Glutamatergic neuron (in vitro differentiated cells): ENCODE measurements around the gene IFITM2. TPM values are rescaled to one million over a fixed set of nuclear protein-coding genes. Genes with fewer than 3 reads are reported as not detected.
"Not testable (repeated sequence)": the region's sequence is repeated elsewhere in the genome, so short reads cannot be mapped to it uniquely, and the experiment has no call there.

Experiments used
- DNase-seq: peaks from one replicate; pipeline ENCODE4 v3.0.0; 2022
- H3K27ac Mint-ChIP-seq: one replicate; pipeline ENCODE4 v1.8.0; 2020; ENCODE audit warnings: mild to moderate bottlenecking, mixed read lengths, inconsistent platforms; ENCODE audit not compliant: unreplicated experiment
- H3K27me3 Mint-ChIP-seq: one replicate; pipeline ENCODE4 v1.8.0; 2020; ENCODE audit warnings: mild to moderate bottlenecking, moderate library complexity, mixed read lengths, inconsistent platforms; ENCODE audit not compliant: unreplicated experiment
- H3K36me3 Mint-ChIP-seq: one replicate; pipeline ENCODE4 v1.8.0; 2020; ENCODE audit warnings: mild to moderate bottlenecking, mixed read lengths, inconsistent platforms; ENCODE audit not compliant: unreplicated experiment
- H3K4me1 Mint-ChIP-seq: one replicate; pipeline ENCODE4 v1.8.0; 2020; ENCODE audit warnings: mild to moderate bottlenecking, low read depth, mixed read lengths, inconsistent platforms; ENCODE audit not compliant: unreplicated experiment
- H3K4me3 Mint-ChIP-seq: one replicate; pipeline ENCODE4 v1.8.0; 2020; ENCODE audit warnings: mild to moderate bottlenecking, mixed read lengths, inconsistent platforms; ENCODE audit not compliant: unreplicated experiment
- H3K9me3 Mint-ChIP-seq: one replicate; pipeline ENCODE4 v1.8.0; 2020; ENCODE audit warnings: mild to moderate bottlenecking, moderate library complexity, mixed read lengths, inconsistent platforms; ENCODE audit not compliant: unreplicated experiment
- CTCF ChIP-seq: fragments of 200-600 bp; sonication (generic); IDR thresholded peaks from one replicate; pipeline ENCODE4 v1.5.0; 2021; ENCODE audit not compliant: partially characterized antibody, unreplicated experiment
- total RNA-seq: library from RNA; stranded (reverse); fragmentation: NEBNext Ultra II Directional; extraction: Animal tissue kit (Norgen Biotek cat#: 25700); gene quantifications from one replicate; pipeline ENCODE4 v1.2.1, GENCODE V29; 2021; ENCODE audit not compliant: unreplicated experiment

IFITM2 gene
- total RNA-seq, 1 donor from 2014 or later = 2.5 TPM

GRCh38 chr11:340539-341512 lies 33.2 kb downstream of the IFITM2 start:
- Mint-ChIP-seq H3K27me3 (peaks cover 1% of the 10 kb centered on the region), H3K36me3 (no peaks in the 10 kb centered on the region), H3K9me3 (no peaks in the 10 kb centered on the region), H3K4me1 (peaks cover 2% of the 10 kb centered on the region), H3K4me3 (no peak overlapping the region), H3K27ac (no peak overlapping the region)
- no peak for TF ChIP-seq CTCF
- DNase-seq = no peak

- peaks cover 2% of the 10 kb centered on the region for H3K4me1 Mint-ChIP-seq
- no peak overlapping the region for H3K4me3 Mint-ChIP-seq
- H3K27ac Mint-ChIP-seq = no peak overlapping the region
- no peaks in the 10 kb centered on the region for H3K36me3 Mint-ChIP-seq
- no peak for TF ChIP-seq CTCF
- no peak for DNase-seq
- no peaks in the 10 kb centered on the region for H3K9me3 Mint-ChIP-seq
- H3K27me3 Mint-ChIP-seq = peaks cover 1% of the 10 kb centered on the region
These were observed 34.7 kb downstream of the IFITM2 start for GRCh38 chr11:342328-342727.

- Mint-ChIP-seq H3K27ac (no peak overlapping the region), H3K36me3 (no peaks in the 10 kb centered on the region), H3K4me3 (no peak overlapping the region), H3K9me3 (no peaks in the 10 kb centered on the region), H3K4me1 (peaks cover 2% of the 10 kb centered on the region), H3K27me3 (peaks cover 1% of the 10 kb centered on the region)
- no peak for TF ChIP-seq CTCF
- no peak for DNase-seq
These were observed 37.4 kb downstream of the IFITM2 start for GRCh38 chr11:344836-345578.

- no peak for DNase-seq
- H3K9me3 Mint-ChIP-seq = no peaks in the 10 kb centered on the region
- H3K4me1 Mint-ChIP-seq = no peaks in the 10 kb centered on the region
- H3K36me3 Mint-ChIP-seq = no peaks in the 10 kb centered on the region
- no peak overlapping the region for H3K27ac Mint-ChIP-seq
- H3K4me3 Mint-ChIP-seq = no peak overlapping the region
- no peak for TF ChIP-seq CTCF
- H3K27me3 Mint-ChIP-seq = peaks cover 1% of the 10 kb centered on the region
These were observed 38.9 kb downstream of the IFITM2 start for GRCh38 chr11:346529-346928.

GRCh38 chr11:349270-349954 lies 41.8 kb downstream of the IFITM2 start:
- not testable (repeated sequence) for H3K27me3 Mint-ChIP-seq, H3K4me3 Mint-ChIP-seq, H3K27ac Mint-ChIP-seq, H3K9me3 Mint-ChIP-seq, H3K4me1 Mint-ChIP-seq, H3K36me3 Mint-ChIP-seq, DNase-seq

GRCh38 chr11:350033-350722 lies 42.6 kb downstream of the IFITM2 start:
- H3K27ac Mint-ChIP-seq, H3K9me3 Mint-ChIP-seq: not testable (repeated sequence)

More at GRCh38 chr11:350033-350722, 42.6 kb downstream of the IFITM2 start:
- H3K4me3 Mint-ChIP-seq, H3K36me3 Mint-ChIP-seq, DNase-seq, H3K27me3 Mint-ChIP-seq, H3K4me1 Mint-ChIP-seq: not testable (repeated sequence)
